ENCODE results near the gene HPSE2.

HPSE2 gene

DNA sequence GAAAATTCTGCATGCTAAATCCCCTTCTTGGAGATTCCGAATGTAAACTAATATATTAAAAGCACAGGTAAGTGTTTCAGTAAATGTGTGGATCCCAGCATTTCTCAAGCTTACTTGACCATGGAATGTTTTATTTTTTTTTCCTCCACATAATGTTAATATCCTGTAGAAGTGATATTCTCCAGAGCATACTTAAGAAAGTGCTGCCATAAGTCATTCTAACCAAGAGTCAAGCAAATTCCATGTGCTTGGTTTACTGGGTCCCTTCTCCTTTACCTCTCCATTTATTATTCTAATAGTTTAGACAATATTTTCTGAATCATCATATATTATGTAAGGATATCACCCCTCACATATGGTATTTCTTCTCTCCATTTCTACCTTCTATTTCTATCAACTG lies 522.1 kb downstream of the HPSE2 start:
- no peak overlapping the region for H3K4me3 ChIP-seq (ENCODE audit: low read depth, low read length)

DNA sequence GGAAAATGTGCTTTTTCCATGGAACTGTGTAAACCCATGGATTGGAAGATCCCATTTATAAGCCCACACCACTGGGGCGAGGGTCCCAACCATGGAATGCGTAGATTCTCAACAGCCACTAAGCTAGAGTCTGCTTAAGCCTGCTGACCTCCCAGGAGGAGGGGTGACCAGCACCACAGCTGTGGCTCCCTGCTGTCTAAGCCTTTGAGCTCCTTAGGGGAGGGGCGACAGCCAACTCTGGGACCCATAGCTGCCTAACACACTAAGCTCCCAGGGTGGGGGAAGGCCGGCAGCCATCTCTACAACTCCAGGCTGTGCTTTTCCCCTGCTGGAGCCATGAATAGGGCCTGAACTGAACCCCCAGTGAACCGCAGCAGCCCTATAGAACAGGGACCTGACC lies 539.1 kb downstream of the HPSE2 start:
- no peak overlapping the region for H3K4me3 ChIP-seq (ENCODE audit: low read depth, low read length)

DNA sequence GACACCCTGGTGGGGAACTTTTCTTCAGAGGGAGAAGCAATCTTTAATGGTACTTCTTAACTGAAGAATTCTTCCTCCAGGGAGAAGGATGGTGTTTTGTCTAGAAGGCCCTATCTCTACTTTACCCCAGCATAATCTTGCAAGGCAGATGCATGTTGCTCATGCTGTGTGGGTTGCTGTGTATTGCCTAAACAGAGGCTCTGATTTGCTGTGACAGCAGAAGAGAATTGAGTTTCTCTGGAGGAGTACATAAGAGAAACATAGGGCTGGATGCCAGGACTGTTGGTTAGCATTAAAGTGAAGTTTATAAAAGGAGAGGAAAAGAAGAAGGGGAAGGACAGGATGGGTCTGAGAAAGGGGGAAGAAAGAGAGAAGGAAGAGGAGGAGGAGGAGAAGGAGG lies 540.8 kb downstream of the HPSE2 start:
- H3K4me3 ChIP-seq (ENCODE audit: low read depth, low read length), result no peak overlapping the region

DNA sequence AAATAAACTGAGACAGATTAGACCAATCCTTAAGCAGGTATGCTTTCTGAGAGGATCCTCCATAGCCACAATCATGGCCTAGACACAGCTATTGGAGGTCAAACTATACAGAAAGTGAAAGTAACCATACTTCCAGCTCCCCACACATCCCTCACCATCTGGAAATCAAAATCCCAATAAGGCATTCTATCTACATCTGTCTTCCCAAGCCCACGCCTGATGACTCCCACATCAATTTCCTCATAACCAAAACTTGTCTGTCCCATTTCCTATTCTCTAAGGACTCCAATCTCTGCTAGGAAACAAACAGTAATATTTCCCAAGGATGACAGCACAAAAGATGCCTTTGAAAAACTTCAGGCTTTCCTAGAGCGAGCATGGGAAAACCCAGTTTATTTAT lies 541.6 kb downstream of the HPSE2 start:
- H3K4me3 ChIP-seq (ENCODE audit: low read depth, low read length), result no peak overlapping the region

DNA sequence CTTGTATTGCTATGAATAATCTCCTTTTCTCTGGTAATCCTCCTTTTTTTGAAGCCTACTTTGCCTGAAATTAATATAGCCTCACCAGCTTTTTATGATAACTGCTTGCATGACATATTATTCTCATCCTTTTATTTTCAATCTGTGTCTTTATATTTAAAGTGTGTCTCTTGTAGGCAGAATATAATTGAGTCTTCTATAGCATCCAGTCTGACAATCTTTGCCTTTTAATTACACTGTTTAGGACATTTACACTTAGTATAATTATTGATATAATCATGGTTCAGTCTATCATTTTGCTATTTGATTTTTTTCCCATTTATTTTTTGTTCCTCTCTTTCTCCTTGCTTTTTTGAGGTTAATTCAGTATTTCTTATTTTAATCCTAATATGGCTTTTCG lies 548.0 kb downstream of the HPSE2 start:
- no peak overlapping the region for H3K4me3 ChIP-seq (ENCODE audit: low read depth, low read length)

DNA sequence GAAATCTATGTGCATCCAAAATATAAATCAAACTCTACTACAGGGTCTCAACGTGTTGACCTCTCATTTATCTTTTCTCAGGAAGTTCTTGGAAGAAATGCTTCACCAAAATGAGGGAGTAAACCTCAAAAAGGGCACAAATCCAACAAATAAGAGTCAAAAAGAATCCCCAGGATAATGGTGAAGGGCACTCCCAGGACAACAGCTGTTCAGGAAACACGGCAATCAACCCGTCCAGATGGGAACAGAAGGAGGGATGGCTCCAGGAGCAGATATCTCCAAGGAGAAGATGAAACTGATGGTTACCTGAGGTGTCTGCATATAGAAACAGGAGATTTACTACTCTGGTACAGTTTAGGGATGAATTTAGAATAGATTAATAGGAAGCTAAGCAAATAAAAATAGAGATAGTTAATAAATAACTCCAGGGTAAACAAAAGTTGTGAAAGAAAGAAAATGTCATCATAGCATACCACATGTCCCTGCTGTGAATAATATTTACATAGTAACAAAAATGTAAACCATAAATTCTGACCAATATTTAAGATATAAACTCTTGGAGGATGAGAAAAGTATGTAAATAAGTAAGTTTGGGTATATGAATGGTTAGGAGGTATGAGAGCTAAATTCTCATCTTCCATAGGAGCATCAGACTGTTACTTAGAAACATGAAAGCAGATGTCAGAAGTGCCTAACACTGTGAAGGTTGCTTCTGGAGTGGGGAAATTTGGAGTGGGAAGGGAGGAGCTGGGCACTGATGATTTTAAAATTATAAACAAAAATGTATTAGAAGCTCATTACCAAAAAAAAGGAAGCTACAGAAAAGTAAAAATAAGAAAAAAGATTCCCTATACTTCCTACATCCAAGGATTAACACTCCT lies 551.4 kb downstream of the HPSE2 start:
- no peak overlapping the region for H3K4me3 ChIP-seq (ENCODE audit: low read depth, low read length)

DNA sequence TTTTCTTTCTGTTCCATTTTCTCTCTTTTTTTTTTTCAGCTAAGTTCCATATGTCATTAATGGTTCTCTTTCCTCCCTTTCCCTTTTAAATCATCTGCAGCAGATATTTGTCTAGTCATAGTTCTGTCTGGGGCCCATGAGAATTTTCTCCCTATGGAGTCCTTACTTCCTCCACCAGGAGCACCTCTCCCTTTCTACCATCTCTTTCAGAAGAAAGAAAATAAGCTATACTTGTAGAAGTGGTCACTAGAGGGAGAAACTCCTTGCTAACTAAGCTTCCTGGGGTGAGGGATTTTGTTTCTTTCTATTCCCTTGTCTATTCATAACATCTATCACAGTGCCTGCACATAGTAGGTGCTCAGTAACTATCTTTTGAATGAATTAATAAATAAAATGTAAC lies 558.8 kb downstream of the HPSE2 start:
- H3K4me3 ChIP-seq (ENCODE audit: low read depth, low read length), result no peak overlapping the region

DNA sequence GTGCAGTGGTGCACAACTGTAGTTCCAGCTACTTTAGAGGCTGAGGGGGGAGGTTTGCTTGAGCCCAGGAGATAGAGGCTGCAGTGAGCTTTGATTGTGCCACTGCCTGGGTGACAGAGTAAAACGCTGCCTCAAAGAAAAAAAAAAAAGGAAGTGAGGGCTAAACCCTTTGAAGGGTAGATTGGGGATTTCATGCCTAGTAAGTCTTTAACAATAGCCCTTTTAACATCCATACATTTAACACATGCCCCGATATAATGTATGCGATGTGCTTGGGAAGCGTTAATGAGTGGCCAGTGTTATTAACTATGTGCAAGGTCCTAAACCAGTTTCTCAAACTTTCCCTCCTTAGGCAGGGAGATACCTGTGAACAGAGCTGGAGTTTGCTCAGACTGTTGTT lies 559.8 kb downstream of the HPSE2 start:
- H3K4me3 ChIP-seq (ENCODE audit: low read depth, low read length), result no peak overlapping the region

DNA sequence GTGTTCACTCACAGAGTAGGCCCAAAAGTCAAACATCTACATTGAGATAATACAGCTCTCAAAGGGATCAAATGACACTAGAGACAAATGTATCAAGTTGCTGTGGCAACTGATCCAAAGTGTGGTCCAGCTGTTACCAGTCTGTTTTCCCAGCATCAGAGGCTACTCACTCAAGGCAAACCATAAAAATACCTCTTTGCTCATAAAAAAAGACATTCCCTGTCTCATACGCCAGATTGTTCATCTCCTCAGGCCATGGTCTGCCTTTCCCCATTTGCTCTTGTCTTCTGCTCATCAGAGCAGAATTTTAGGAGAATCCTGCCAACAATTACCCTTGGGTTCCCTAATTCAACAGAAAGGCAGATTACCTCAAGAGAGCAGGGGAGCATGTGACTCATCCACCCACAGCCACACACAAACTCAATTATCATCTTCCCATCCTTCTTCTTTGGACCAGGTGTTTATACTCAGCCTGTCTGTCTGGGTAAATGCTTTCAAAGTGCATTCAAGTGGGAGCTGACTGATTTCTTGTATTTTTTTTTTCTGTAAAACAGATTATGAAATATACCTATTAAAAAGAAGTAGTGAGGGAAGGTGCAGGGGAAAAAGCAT lies 562.4 kb downstream of the HPSE2 start:
- no peak overlapping the region for H3K4me3 ChIP-seq (ENCODE audit: low read depth, low read length)

DNA sequence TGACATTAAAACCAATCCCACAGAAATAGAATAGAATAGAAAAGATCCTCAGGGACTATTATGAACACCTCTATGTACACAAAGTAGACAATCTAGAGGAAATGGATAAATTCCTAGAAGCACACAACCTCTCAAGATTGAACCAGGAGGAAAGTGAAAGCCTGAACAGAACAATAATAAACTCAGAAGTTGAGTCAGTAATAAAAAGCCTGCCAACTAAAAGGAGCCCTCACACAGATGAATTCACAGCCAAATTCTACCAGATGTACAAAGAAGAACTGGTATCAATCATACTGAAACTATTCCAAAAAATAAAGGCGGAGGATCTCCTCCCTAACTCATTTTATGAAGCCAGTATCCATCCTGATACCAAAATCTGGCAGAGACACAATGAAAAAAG lies 568.6 kb downstream of the HPSE2 start:
- no peak overlapping the region for H3K4me3 ChIP-seq (ENCODE audit: low read depth, low read length)

DNA sequence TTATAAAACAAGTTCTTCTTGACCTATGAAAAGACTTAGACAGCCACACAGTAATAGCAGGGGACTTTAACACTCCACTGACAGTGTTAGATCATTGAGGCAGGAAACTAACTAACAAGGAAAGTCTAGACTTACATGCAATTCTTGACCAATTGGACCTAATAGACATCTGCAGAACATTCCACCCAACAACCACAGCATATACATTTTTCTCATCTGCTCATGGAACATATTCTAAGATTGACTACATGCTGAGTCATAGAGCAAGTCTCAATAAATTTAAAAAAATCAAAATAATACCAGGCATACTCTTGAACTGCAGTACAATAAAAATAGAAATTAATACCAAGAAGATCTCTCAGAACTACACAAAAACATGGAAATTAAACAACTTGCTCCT lies 569.4 kb downstream of the HPSE2 start:
- no peak overlapping the region for H3K4me3 ChIP-seq (ENCODE audit: low read depth, low read length)

DNA sequence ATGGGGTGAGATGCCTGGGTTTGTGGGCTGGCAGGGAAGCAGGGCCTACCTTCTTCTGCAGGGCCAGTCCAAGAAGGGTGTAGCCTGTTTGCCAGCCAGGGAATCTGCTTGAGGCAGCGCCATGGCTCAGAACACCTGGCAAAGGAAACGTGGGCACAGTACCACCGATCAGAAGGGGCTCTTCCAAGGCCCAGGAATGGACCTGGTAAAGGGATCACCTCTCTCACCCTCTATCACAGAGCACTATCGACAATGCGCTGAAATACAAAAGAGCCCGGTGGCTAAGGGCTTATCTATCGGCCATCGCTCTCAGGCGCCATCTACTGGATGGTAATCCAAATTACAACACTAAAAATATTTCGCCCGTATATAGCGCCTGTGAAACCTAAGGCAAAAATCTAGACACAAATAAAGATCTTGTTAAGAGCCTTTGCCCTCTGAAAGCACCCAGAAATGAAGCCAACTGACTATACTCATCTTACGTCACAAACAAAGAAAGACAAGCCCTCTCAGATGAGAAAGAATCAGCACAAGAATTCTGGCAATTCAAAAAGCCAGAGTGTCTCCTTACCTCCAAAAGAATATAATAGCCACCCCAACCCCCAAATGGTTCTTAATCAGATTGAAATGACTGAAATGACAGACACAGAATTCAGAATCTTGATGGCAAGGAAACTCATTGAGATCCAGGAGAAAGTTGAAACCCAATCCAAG lies 571.2 kb downstream of the HPSE2 start:
- H3K4me3 ChIP-seq (ENCODE audit: low read depth, low read length), result no peak overlapping the region

DNA sequence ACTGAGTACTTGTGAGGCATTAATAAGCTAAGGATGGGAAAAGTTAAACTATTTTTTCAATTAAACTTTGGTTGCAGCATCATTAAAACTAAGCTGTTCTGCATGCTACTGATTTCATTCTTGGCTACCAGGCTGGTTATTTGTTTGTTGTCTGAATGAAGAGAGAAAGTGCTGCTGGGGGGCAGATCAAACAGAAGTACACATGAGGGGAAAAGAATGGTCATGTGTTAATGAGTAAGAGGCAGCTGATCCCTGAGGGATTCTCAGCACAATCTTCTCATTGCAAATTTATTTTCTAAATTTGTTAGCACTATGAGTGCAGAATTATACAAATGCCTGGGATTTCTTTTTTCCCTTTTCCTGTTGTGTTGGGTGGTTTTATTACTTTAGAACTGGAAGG lies 575.7 kb downstream of the HPSE2 start:
- H3K4me3 ChIP-seq (ENCODE audit: low read depth, low read length), result no peak overlapping the region

DNA sequence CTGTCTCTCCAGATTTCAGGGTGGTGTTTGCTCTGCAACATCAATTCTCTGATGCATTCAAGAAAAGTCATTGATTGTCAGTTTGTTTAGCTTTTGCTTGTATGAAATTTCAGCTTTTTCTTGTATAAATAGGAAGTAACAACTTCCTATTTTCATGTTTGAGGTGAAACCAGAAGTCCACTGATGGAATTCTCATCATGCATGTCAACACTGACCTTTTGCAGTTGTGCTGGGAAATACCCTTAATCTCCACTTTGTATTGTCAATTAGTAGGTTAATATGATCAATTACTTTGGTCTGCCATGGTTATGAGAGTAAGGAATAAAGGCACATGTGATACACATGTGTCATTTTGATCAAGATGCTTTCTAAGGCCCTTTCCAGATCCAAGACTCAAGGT lies 580.2 kb downstream of the HPSE2 start:
- no peak overlapping the region for H3K4me3 ChIP-seq (ENCODE audit: low read depth, low read length)

DNA sequence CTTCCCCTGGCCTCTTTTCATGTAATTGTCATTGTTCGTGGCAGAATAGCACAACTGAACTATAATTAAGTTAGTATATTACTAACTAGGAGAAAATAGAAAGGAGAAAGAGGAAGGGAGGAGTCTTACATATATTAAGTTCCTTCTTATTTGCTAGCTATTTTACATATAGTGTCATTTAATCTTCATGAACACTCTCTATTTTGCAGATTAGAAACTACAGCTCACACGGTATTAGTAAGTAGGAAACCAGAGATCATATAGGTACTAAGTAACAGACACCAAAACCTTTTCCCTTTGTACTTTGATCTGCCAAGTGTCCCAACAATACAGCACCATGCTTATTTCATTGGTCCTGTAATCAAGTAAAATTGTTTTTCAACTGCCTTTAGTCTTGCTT lies 586.5 kb downstream of the HPSE2 start:
- H3K4me3 ChIP-seq (ENCODE audit: low read depth, low read length), result no peak overlapping the region

DNA sequence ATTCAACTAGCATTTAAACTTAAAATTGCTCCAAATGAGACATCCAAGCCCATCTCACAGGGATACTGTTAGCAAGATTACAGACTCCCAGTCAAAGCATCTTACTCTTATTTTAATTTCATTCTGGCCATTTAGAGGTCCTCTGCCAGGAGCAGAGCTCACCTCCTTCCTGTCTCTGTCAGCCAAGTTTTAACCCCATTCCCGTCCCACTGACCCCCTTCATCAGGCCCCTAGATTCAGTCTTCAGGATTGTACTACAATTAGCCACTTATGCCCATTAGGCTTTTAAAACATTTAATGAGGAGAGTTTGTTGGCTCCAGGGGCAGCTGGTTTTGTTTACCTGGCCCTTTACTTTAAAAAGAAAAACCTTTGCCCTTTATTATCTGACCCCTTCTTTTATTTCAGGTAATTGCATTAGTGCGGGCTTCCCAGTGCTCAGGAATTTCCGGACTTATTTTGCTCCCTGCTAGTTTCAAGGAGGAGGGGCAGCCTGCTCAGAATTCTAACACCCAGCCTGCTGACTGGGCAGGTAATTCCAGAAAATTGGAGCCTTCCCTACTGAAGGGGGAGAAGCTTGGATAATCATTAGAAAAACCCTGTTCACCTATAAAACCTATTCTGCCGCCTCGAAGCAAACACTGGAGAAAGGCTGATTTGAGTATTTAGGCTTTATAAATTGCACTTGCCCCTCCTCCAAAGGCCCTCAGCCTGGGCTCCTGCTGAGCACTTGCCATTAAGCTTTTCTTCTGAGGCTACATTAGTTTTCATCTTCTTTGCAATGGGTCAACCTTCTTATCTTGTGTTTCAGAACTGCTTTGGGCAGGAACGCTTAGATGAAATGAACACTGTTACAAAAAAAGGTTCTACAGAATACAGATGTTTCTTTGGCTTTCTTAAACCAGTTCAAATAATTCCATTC lies 588.4 kb downstream of the HPSE2 start:
- H3K4me3 ChIP-seq (ENCODE audit: low read depth, low read length), result no peak overlapping the region

DNA sequence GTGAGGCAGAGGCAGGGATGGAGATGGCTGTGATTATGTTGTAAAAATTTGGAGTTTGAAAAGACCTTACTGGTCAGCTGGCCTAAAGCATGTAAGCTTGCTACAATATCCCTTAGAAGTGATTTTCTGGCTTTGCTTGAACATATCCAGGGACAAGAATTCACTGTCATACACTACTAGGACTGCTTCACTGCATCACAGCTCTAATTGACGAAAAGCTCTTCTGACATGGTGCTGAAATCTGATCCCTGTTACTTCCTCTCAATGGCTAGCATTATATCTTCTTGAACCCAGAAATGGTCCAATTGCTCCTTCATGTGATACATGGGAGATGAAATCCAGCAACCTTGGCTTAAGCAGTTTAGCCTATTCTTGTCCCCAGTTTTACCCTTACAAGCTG lies 591.2 kb downstream of the HPSE2 start:
- H3K4me3 ChIP-seq (ENCODE audit: low read depth, low read length), result no peak overlapping the region

DNA sequence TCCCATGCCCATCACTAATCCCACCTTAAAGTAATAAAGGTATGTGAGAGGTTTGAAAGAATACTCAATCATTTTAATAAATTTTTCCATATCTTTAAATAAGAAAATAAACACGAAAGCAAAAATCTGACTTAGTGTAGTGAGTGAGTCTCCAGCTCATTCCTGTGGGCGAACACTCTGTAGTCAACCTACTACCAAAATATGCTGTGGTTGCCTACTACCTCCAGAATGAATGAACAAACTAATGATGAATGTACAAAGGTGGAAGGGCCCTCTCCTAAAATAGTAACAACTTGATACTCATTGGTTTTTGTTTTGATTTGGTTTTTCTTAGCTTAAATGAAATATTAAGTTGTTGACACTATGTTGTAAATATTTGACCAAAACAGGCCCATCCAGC lies 593.4 kb downstream of the HPSE2 start:
- no peak overlapping the region for H3K4me3 ChIP-seq (ENCODE audit: low read depth, low read length)

DNA sequence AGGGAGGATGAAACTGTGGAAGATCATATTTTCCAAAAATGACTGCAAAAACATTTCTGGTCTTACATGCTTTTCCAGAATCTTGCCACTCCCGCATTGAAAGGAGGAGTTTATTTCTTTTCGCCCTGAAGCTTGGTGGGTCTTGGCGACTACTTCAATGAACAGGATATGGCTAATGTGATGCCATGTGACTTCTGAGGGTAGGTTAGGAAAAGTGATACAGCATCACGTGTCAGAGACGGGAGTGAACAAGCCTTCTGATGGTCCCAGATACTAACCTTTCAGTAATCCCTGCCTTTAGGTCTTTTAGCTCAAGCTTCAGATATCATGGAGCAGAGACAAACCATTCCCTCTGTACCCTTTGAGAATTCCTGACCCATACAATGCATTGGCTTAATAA lies 596.7 kb downstream of the HPSE2 start:
- no peak overlapping the region for H3K4me3 ChIP-seq (ENCODE audit: low read depth, low read length)

DNA sequence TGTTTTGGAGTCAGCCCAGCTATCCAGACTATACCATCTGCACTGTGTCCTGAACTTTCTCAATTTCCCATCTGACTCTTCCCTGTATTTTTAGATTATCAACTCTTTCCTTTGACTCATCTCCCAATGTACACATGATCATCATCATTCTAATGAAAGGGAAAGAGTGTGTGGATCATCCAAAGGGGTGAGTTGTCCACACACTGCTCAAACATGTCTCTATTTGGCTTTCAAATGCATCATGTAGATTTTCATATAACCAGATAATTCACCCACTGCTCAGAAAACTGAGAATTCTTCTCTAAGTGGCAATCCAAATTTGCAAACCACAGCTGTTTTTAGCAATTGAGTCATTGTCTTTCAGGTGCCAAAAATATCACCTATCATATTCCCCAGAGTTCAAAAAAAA lies 598.7 kb downstream of the HPSE2 start:
- H3K4me3 ChIP-seq (ENCODE audit: low read depth, low read length), result no peak overlapping the region
